ENCODE results near the gene NFE2.

The NFE2 gene

DNA sequence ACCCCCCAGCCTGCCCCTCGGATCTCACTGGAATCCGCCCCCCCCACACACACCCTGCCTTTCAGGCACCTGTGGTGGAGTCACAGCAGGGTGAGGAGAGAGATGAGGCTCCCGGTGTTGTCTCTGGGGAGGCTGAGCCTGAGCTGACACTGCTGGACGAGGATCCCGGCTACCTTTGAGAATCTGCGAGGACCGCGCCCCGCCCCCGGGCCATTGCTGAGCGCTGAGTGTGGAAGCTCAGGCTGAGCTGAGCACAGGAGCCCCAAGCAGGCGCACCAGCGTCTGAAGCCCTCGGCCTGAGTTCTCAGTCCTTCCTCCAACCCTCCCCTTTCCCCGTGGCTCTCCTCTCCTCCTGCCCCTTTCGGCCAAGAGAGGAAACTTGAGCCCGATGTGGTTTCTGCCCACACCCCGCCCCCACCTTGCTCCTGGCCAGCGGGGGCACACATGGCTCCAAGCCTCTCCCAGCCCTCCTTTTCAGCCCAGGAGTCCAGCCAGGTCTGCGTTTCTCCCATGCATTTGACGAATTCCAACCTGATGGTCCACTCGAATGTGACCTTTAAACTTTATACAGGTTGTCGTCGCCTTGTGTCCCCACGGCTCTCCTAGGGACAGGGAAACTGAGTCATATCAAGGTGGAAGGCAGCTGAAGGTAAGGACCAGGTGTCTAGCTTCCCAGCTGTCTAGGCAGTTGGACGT is at the start of gene NFE2:
Gene NFE2, minus strand, starts transcription at position 284 of the 696 bp plus-strand sequence. CDS start 5,767 bp downstream, outside the sequence.
- H3K4me3 ChIP-seq (ENCODE audit: low read depth, low read length) = peak within 1 kb of the TSS; percentile 43
- TF ChIP-seq, protein P1, sequence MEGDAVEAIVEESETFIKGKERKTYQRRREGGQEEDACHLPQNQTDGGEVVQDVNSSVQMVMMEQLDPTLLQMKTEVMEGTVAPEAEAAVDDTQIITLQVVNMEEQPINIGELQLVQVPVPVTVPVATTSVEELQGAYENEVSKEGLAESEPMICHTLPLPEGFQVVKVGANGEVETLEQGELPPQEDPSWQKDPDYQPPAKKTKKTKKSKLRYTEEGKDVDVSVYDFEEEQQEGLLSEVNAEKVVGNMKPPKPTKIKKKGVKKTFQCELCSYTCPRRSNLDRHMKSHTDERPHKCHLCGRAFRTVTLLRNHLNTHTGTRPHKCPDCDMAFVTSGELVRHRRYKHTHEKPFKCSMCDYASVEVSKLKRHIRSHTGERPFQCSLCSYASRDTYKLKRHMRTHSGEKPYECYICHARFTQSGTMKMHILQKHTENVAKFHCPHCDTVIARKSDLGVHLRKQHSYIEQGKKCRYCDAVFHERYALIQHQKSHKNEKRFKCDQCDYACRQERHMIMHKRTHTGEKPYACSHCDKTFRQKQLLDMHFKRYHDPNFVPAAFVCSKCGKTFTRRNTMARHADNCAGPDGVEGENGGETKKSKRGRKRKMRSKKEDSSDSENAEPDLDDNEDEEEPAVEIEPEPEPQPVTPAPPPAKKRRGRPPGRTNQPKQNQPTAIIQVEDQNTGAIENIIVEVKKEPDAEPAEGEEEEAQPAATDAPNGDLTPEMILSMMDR (IDR thresholded peaks at IDR 0.05; ENCODE audit: low read depth, low read length) = no peak

- no peak overlapping the region for H3K4me3 ChIP-seq (ENCODE audit: low read depth, low read length)
- TF ChIP-seq, protein P1 (IDR thresholded peaks at IDR 0.05; ENCODE audit: low read depth, low read length) = no peak
These were observed 48.9 kb upstream of the NFE2 start for GRCh38 chr12:54349679-54350078.

- TF ChIP-seq, protein P1 (IDR thresholded peaks at IDR 0.05; ENCODE audit: low read depth, low read length) = no peak
These were observed 48.2 kb upstream of the NFE2 start for GRCh38 chr12:54349036-54349435.

GRCh38 chr12:54341378-54342300 is 40.8 kb upstream of the NFE2 start:
- TF ChIP-seq, protein P1 (IDR thresholded peaks at IDR 0.05; ENCODE audit: low read depth, low read length) = no peak

More at GRCh38 chr12:54349036-54349435, 48.2 kb upstream of the NFE2 start:
- no peak overlapping the region for H3K4me3 ChIP-seq (ENCODE audit: low read depth, low read length)

DNA sequence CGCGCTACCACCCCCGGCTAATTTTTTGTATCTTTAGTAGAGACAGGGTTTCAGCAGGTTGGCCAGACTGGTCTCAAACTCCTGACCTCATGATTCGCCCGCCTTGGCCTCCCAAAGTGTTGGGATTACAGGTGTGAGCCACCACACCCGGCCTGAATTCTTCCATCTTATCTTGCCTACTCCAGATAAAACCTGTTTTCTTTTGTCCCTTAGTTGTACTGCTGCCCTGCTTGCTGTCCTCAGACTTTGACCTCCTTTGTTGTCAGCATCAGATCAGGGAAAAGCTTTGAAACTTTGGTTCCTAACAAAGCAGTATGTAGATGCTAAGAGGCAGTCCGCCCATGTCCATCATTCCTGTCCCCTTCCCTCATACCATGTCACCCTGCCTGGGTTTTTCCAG is 40.0 kb upstream of the NFE2 start:
- no peak overlapping the region for H3K4me3 ChIP-seq (ENCODE audit: low read depth, low read length)
- TF ChIP-seq, protein P1 (IDR thresholded peaks at IDR 0.05; ENCODE audit: low read depth, low read length) = no peak

More at GRCh38 chr12:54341378-54342300, 40.8 kb upstream of the NFE2 start:
- no peak overlapping the region for H3K4me3 ChIP-seq (ENCODE audit: low read depth, low read length)

DNA sequence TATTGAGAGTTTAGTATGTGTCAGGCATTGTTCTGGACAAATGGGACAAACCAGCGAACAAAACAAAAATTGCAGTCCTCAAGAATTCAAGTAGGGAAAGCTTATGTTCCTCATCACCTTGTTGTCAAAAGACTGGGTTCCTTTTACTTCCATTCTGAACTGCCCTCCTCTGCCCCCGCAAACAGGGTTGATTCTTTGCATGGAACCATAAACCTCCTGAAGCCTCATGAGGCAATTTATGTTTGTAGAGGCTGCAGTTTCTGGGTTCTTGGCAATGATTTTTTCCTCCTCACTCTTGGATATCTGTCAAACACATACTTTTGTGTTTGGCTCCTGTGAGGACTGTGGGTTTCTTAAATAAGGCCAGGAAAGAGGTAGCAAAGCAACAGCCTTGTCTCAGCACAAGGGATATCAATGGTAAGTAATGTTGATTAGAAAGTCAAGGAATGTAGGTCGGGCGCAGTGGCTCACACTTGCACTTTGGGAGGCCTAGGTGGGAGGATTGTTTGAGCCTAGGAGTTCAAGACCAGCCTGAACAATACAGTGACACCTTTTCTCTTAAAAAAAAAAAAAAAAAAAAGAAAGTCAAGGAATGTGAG is 38.0 kb upstream of the NFE2 start:
- TF ChIP-seq, protein P1 (IDR thresholded peaks at IDR 0.05; ENCODE audit: low read depth, low read length) = no peak
- no peak overlapping the region for H3K4me3 ChIP-seq (ENCODE audit: low read depth, low read length)
